LNCaP clone FGC (cell line): ENCODE results near the gene ZCRB1.

Experiments used
- DNase-seq: peaks from one replicate; pipeline ENCODE4 v3.0.0-alpha.2; 2011; ENCODE audit warnings: low read depth
- H3K4me3 ChIP-seq: 2 replicates; pipeline ENCODE4 v1.5.1; 2011; ENCODE audit warnings: mild to moderate bottlenecking, low read depth, low read length, control low read depth
- CTCF ChIP-seq: IDR thresholded peaks from 2 replicates; pipeline ENCODE4 v1.5.1; 2012; ENCODE audit warnings: mild to moderate bottlenecking; ENCODE audit not compliant: control insufficient read depth, insufficient read depth; ENCODE audit errors: extremely low read depth

The ZCRB1 gene

GRCh38 chr12:42308390-42308789 lies 17.5 kb downstream of the ZCRB1 start:
- DNase-seq, result no peak
- no peak for TF ChIP-seq CTCF
- no peak overlapping the region for H3K4me3 ChIP-seq

- H3K4me3 ChIP-seq, result no peak overlapping the region
- TF ChIP-seq CTCF, result no peak
- DNase-seq, result no peak
Measured at GRCh38 chr12:42306297-42306696, 19.6 kb downstream of the ZCRB1 start.

- H3K4me3 ChIP-seq, result no peak overlapping the region
- no peak for TF ChIP-seq CTCF
- no peak for DNase-seq
Measured at GRCh38 chr12:42299392-42300308, 26.2 kb downstream of the ZCRB1 start.

- no peak for TF ChIP-seq CTCF
- no peak for DNase-seq
- no peak overlapping the region for H3K4me3 ChIP-seq
Measured at GRCh38 chr12:42298887-42299286, 27.0 kb downstream of the ZCRB1 start.

GRCh38 chr12:42296503-42297109 lies 29.3 kb downstream of the ZCRB1 start:
- DNase-seq, result no peak
- peak; percentile 24; the same call in 1 of the 2 replicates for TF ChIP-seq CTCF
- H3K4me3 ChIP-seq, result no peak overlapping the region

GRCh38 chr12:42291680-42292079 lies 34.2 kb downstream of the ZCRB1 start:
- H3K4me3 ChIP-seq, result no peak overlapping the region
- no peak for DNase-seq
- no peak for TF ChIP-seq CTCF

GRCh38 chr12:42288544-42288943 lies 37.4 kb downstream of the ZCRB1 start:
- no peak overlapping the region for H3K4me3 ChIP-seq
- no peak for DNase-seq
- TF ChIP-seq CTCF, result no peak
